Mesendoderm (in vitro differentiated cells): ENCODE data around the gene FBXL17.
A peak's percentile ranks its signal among the peaks of the same experiment; 100 is the strongest.

Experiments
- DNase-seq: peaks from one replicate; pipeline ENCODE4 v3.0.0; 2013
- H2AK5ac ChIP-seq: 2 replicates; pipeline ENCODE4 v1.6.1; 2013; ENCODE audit warnings: low read length, inconsistent platforms
- H2BK120ac ChIP-seq: 2 replicates; pipeline ENCODE4 v1.6.1; 2013; ENCODE audit warnings: low read depth, mild to moderate bottlenecking, low read length, moderate library complexity, mixed read lengths
- H2BK15ac ChIP-seq: replicated peaks from 2 replicates; pipeline ENCODE4 v1.6.1; 2013; ENCODE audit warnings: low read depth, mild to moderate bottlenecking, moderate library complexity
- H2BK5ac ChIP-seq: 2 replicates; pipeline ENCODE4 v1.6.1; 2013; ENCODE audit warnings: low read length, inconsistent platforms
- H3K18ac ChIP-seq: 2 replicates; pipeline ENCODE4 v1.6.1; 2013; ENCODE audit warnings: mild to moderate bottlenecking, low read length, mixed read lengths
- H3K23ac ChIP-seq: one replicate; pipeline ENCODE4 v1.6.1; 2013; ENCODE audit warnings: low read length
- H3K27ac ChIP-seq: 2 replicates; pipeline ENCODE4 v1.5.1; 2013; ENCODE audit warnings: low read depth, mild to moderate bottlenecking, inconsistent platforms, low read length, moderate library complexity
- H3K27me3 ChIP-seq: 2 replicates; pipeline ENCODE4 v1.6.1; 2013; ENCODE audit warnings: low read length, control low read depth, mild to moderate bottlenecking, inconsistent platforms; ENCODE audit not compliant: insufficient read depth, poor library complexity
- H3K36me3 ChIP-seq: 2 replicates; pipeline ENCODE4 v1.6.1; 2013; ENCODE audit warnings: low read length, inconsistent platforms; ENCODE audit not compliant: control insufficient read depth, insufficient read depth
- H3K4ac ChIP-seq: one replicate; pipeline ENCODE4 v1.6.1; 2013; ENCODE audit warnings: low read depth, mild to moderate bottlenecking, low read length, moderate library complexity
- H3K4me1 ChIP-seq: 2 replicates; pipeline ENCODE4 v1.6.1; 2013; ENCODE audit warnings: low read depth, low read length, inconsistent platforms; ENCODE audit not compliant: control insufficient read depth
- H3K4me2 ChIP-seq: 2 replicates; pipeline ENCODE4 v1.6.1; 2013; ENCODE audit warnings: low read length
- H3K4me3 ChIP-seq: 2 replicates; pipeline ENCODE4 v1.5.1; 2013; ENCODE audit warnings: mild to moderate bottlenecking, low read length
- H3K56ac ChIP-seq: one replicate; pipeline ENCODE4 v1.6.1; 2013; ENCODE audit warnings: low read length
- H3K79me1 ChIP-seq: 2 replicates; pipeline ENCODE4 v1.6.1; 2013; ENCODE audit warnings: low read length, inconsistent platforms
- H3K79me2 ChIP-seq: 2 replicates; pipeline ENCODE4 v1.6.1; 2013; ENCODE audit warnings: mild to moderate bottlenecking, low read length; ENCODE audit not compliant: control insufficient read depth, insufficient read depth
- H3K9ac ChIP-seq: 2 replicates; pipeline ENCODE4 v1.6.1; 2013; ENCODE audit warnings: low read length, inconsistent platforms
- H4K5ac ChIP-seq: one replicate; pipeline ENCODE4 v1.6.1; 2013; ENCODE audit warnings: low read length
- H4K8ac ChIP-seq: one replicate; pipeline ENCODE4 v1.6.1; 2013; ENCODE audit warnings: low read depth, mild to moderate bottlenecking, control low read depth, low read length, moderate library complexity
- WGBS: extraction: QIAGEN DNeasy Blood & Tissue Kit; methylation state at CpG from one replicate; pipeline ENCODE4 v1.1.7; 2013; ENCODE audit warnings: low lambda C conversion rate, missing lambda C conversion rate; ENCODE audit not compliant: insufficient coverage; ENCODE audit errors: extremely low coverage; 5-methylcytosine and 5-hydroxymethylcytosine counted together

FBXL17 gene

DNA sequence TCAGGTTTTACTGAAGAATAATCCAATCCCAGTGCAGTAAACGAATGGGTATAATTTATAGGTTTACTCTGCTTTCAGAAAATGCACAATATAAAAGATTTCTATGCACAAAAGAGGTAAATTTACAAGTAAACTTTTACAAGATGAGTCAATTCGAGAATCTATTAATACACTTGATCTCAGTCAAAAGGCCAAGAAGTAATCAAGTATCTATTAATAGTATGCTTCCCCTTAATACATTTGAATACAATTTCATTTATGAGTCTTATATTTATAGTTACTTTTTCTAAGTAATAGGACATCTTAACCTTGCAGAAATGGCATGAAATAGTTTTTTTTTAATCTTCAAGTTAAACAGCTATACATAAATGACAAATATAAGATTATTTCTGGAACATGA, 355.9 kb downstream of the FBXL17 start:
- H3K23ac ChIP-seq = no peak overlapping the region
- no peak overlapping the region for H2BK120ac ChIP-seq

DNA sequence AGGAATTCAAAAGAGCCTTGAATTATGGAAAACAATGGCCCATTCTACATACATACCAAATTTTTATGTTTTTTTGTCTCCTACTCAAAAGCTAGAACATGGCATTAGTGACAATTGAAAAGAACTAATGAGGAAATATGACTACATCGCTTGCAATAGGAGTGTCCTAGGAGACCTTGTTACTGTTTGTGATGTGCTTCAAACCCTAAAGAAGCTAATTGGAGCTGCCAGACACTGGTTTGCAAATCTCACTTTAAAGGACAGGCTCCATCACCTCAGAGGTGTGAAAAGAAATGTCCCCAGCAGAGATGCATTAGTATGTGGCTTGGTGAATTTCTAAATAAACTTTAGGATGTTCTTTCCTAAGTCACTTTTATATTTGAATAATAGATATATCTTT, 356.9 kb downstream of the FBXL17 start:
- no CpG with 5 or more reads among the region's 1 CpG for WGBS
- Histone ChIP-seq H3K79me1 (no peaks in the 10 kb centered on the region), H3K18ac (no peak overlapping the region), H3K79me2 (no peaks in the 10 kb centered on the region), H2AK5ac (no peak overlapping the region), H3K56ac (no peak overlapping the region), H4K8ac (no peak overlapping the region), H3K27me3 (no peaks in the 10 kb centered on the region), H4K5ac (no peak overlapping the region), H3K4me3 (no peak overlapping the region), H3K36me3 (no peaks in the 10 kb centered on the region), H3K4me2 (no peak overlapping the region), H3K4me1 (no peaks in the 10 kb centered on the region), H2BK15ac (no peak overlapping the region), H3K27ac (no peak overlapping the region), H3K23ac (no peak overlapping the region), H3K9ac (no peak overlapping the region), H2BK120ac (no peak overlapping the region), H2BK5ac (no peak overlapping the region), H3K4ac (no peak overlapping the region)
- peak; percentile 80 for DNase-seq

More for the DNA sequence above, 355.9 kb downstream of the FBXL17 start:
- no peak overlapping the region for H3K18ac ChIP-seq
- H2BK15ac ChIP-seq = no peak overlapping the region
- no peak overlapping the region for H3K9ac ChIP-seq
- H4K8ac ChIP-seq = no peak overlapping the region
- H3K4me3 ChIP-seq = no peak overlapping the region
- no peaks in the 10 kb centered on the region for H3K79me1 ChIP-seq
- no peak overlapping the region for H3K56ac ChIP-seq
- WGBS = no CpG with 5 or more reads among the region's 2 CpGs
- no peak overlapping the region for H3K4me2 ChIP-seq
- no peaks in the 10 kb centered on the region for H3K27me3 ChIP-seq
- no peak overlapping the region for H3K27ac ChIP-seq
- H2BK5ac ChIP-seq = no peak overlapping the region
- no peak overlapping the region for H3K4ac ChIP-seq
- DNase-seq = no peak
- no peak overlapping the region for H2AK5ac ChIP-seq
- H4K5ac ChIP-seq = no peak overlapping the region
- no peaks in the 10 kb centered on the region for H3K79me2 ChIP-seq
- H3K36me3 ChIP-seq = no peaks in the 10 kb centered on the region
- H3K4me1 ChIP-seq = no peaks in the 10 kb centered on the region

DNA sequence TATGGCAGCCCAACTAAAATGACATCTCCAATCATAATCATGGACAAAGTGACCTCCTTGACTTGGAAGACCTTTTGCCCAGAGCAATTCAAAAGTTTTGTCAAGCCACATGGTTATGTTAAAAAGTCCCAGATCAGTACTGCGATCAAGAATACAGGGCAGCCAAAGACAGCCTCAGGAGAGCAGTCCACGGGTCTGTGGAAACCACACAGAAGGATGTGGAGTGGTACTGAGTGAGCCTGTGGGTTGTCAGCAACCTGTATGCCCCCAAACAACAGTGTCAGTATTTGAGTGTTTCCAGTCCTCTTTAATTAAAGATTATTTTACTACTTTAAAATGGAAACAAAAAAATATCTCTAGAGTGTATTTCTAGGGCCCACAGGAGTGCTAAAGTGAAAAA, 365.8 kb downstream of the FBXL17 start:
- no peak overlapping the region for H2BK15ac ChIP-seq
- DNase-seq = no peak
- WGBS = no CpG with 5 or more reads among the region's 2 CpGs

DNA sequence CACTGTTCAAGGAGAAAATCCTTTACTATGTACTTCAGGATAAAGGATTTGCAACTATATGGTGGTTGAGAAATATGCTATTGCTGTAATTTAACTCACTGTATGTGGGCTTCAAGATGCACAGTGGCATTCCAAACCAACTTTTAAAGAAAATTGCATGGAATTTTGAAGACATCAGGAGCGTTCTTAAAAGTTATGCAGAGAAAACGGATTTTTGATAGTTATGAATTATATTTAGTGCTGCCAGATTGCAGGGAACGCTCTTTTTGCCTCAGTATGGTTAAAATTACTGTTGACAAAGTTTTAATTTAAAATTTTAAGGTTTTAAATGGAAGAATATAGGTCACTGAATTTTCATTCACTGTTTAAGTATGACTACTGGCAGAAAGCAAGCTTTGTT, 375.1 kb downstream of the FBXL17 start:
- H3K4me3 ChIP-seq = no peak overlapping the region
- H3K23ac ChIP-seq = no peak overlapping the region
- no peak for DNase-seq
- H3K4me2 ChIP-seq = no peak overlapping the region
- H3K27me3 ChIP-seq = no peaks in the 10 kb centered on the region
- H3K9ac ChIP-seq = no peak overlapping the region
- no peaks in the 10 kb centered on the region for H3K4me1 ChIP-seq
- H3K36me3 ChIP-seq = no peaks in the 10 kb centered on the region
- H2BK5ac ChIP-seq = no peak overlapping the region
- no peak overlapping the region for H3K4ac ChIP-seq
- H4K8ac ChIP-seq = no peak overlapping the region
- no peak overlapping the region for H3K27ac ChIP-seq
- no peak overlapping the region for H2AK5ac ChIP-seq
- no peaks in the 10 kb centered on the region for H3K79me2 ChIP-seq
- H3K79me1 ChIP-seq = no peaks in the 10 kb centered on the region
- H2BK120ac ChIP-seq = no peak overlapping the region
- no peak overlapping the region for H3K56ac ChIP-seq
- H3K18ac ChIP-seq = no peak overlapping the region
- WGBS = no CpG with 5 or more reads among the region's 3 CpGs
- no peak overlapping the region for H4K5ac ChIP-seq
- no peak overlapping the region for H2BK15ac ChIP-seq

More for the DNA sequence above, 365.8 kb downstream of the FBXL17 start:
- Histone ChIP-seq H3K36me3 (no peaks in the 10 kb centered on the region), H3K9ac (no peak overlapping the region), H2BK120ac (no peak overlapping the region), H3K4me2 (no peak overlapping the region), H3K79me2 (no peaks in the 10 kb centered on the region), H3K4me1 (no peaks in the 10 kb centered on the region), H3K79me1 (no peaks in the 10 kb centered on the region), H3K27me3 (no peaks in the 10 kb centered on the region), H2AK5ac (no peak overlapping the region), H4K8ac (no peak overlapping the region), H3K18ac (no peak overlapping the region), H3K4ac (no peak overlapping the region), H2BK5ac (no peak overlapping the region), H3K56ac (no peak overlapping the region), H3K23ac (no peak overlapping the region), H4K5ac (no peak overlapping the region), H3K4me3 (no peak overlapping the region), H3K27ac (no peak overlapping the region)

DNA sequence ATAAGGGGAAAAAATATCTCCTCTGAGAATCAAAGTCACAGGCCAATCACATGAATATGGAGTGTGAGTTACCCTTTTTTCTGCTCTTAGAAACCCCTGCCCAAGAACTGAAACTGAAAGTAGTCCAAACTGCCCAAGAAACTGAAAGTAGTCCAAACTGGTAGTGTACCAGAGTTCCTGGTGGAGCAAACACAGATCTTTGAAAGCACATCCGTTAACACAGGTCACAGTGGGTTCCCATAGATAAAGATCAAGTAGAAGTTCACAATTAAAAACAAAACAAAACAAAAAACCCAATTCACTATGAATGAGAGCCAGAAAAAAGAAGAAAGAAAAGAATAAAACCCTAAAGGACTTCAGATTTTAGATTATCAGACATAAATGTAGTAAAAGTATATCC, 378.7 kb downstream of the FBXL17 start:
- H2BK15ac ChIP-seq = no peak overlapping the region
- H3K79me2 ChIP-seq = no peaks in the 10 kb centered on the region
- H3K18ac ChIP-seq = no peak overlapping the region
- H2BK120ac ChIP-seq = no peak overlapping the region
- WGBS = no CpG with 5 or more reads among the region's 1 CpG
- no peak overlapping the region for H3K27ac ChIP-seq
- no peak overlapping the region for H3K4ac ChIP-seq
- H3K4me2 ChIP-seq = no peak overlapping the region
- H3K4me1 ChIP-seq = no peaks in the 10 kb centered on the region
- H3K4me3 ChIP-seq = no peak overlapping the region
- H3K56ac ChIP-seq = no peak overlapping the region
- no peak overlapping the region for H2AK5ac ChIP-seq
- H3K9ac ChIP-seq = no peak overlapping the region
- DNase-seq = no peak
- no peaks in the 10 kb centered on the region for H3K36me3 ChIP-seq
- no peak overlapping the region for H4K8ac ChIP-seq
- H3K79me1 ChIP-seq = no peaks in the 10 kb centered on the region
- peaks cover 2% of the 10 kb centered on the region for H3K27me3 ChIP-seq
- H4K5ac ChIP-seq = no peak overlapping the region
- no peak overlapping the region for H2BK5ac ChIP-seq
- H3K23ac ChIP-seq = no peak overlapping the region

DNA sequence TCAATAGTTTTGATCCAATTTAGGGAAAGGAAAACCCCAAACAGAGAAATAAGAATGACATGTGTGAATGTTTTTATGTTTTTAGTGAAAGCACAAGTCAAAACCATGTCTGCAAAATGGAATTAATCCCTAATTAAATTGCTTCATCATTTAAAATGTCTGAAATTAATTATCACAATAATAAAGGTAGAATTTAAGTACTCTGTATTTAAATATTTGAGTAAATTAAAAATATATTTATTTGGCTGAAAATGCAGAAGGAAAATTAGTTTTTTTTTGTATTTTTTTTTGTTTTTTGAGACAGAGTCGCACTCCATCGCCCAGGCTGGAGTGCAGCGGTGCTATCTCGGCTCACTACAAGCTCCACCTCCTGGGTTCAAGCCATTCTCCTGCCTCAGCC, 380.7 kb downstream of the FBXL17 start:
- no peak overlapping the region for H2BK120ac ChIP-seq
- no peak overlapping the region for H3K4ac ChIP-seq
- no CpG with 5 or more reads among the region's 4 CpGs for WGBS
- H3K27me3 ChIP-seq = peaks cover 2% of the 10 kb centered on the region
- H4K8ac ChIP-seq = no peak overlapping the region
- H3K79me1 ChIP-seq = no peaks in the 10 kb centered on the region
- H3K4me1 ChIP-seq = peaks cover 2% of the 10 kb centered on the region
- H3K23ac ChIP-seq = no peak overlapping the region
- no peak overlapping the region for H3K27ac ChIP-seq
- H3K4me3 ChIP-seq = no peak overlapping the region
- no peak overlapping the region for H3K4me2 ChIP-seq
- no peaks in the 10 kb centered on the region for H3K79me2 ChIP-seq
- H3K56ac ChIP-seq = no peak overlapping the region
- no peak overlapping the region for H2AK5ac ChIP-seq
- H3K18ac ChIP-seq = no peak overlapping the region
- H2BK15ac ChIP-seq = no peak overlapping the region
- no peak overlapping the region for H2BK5ac ChIP-seq
- no peak for DNase-seq
- H3K9ac ChIP-seq = no peak overlapping the region
- H3K36me3 ChIP-seq = no peaks in the 10 kb centered on the region
- no peak overlapping the region for H4K5ac ChIP-seq
